Measurements from ENCODE around the gene DEK. TPM values are rescaled to one million over a fixed set of nuclear protein-coding genes. Genes with fewer than 3 reads are reported as not detected.

Gene DEK, protein sequence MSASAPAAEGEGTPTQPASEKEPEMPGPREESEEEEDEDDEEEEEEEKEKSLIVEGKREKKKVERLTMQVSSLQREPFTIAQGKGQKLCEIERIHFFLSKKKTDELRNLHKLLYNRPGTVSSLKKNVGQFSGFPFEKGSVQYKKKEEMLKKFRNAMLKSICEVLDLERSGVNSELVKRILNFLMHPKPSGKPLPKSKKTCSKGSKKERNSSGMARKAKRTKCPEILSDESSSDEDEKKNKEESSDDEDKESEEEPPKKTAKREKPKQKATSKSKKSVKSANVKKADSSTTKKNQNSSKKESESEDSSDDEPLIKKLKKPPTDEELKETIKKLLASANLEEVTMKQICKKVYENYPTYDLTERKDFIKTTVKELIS
- total RNA-seq (2016; rRNA removed; fragmentation: Illumina TruSeq; extraction: Trizol), result 276 and 337 TPM in 2 replicates
- 68.9 and 76.9 TPM in 2 replicates for total RNA-seq (2016; cell fraction: cytosol; rRNA removed; fragmentation: Illumina TruSeq; extraction: Trizol; ENCODE audit: low read depth)
- total RNA-seq (2016; cell fraction: insoluble cytoplasmic fraction; rRNA removed; fragmentation: Illumina TruSeq; extraction: Trizol), result 276 and 351 TPM in 2 replicates
- 124 and 136 TPM in 2 replicates for total RNA-seq (2016; cell fraction: membrane; rRNA removed; fragmentation: Illumina TruSeq; extraction: Trizol)
- 126 and 142 TPM in 2 replicates for total RNA-seq (2016; cell fraction: nucleus; rRNA removed; fragmentation: Illumina TruSeq; extraction: Trizol)
- 31.1 and 53.2 TPM in 2 replicates for polyA plus RNA-seq (2011; rRNA removed)
- polyA plus RNA-seq (2011; cell fraction: cytosol; rRNA removed), result 20.2 and 27.2 TPM in 2 replicates
- 13.2 and 13.8 TPM in 2 replicates for polyA plus RNA-seq (2011; cell fraction: nucleus; rRNA removed)
- polyA plus RNA-seq (2012), result 72.9 and 102 TPM in 2 replicates
- 25.0 and 25.1 TPM in 2 replicates for polyA plus RNA-seq (2016; cell fraction: cytosol; fragmentation: Illumina TruSeq; extraction: Trizol; ENCODE audit: low read depth)
- 324 and 341 TPM in 2 replicates for polyA plus RNA-seq (2016; cell fraction: insoluble cytoplasmic fraction; fragmentation: Illumina TruSeq; extraction: Trizol; ENCODE audit: low read depth)
- polyA plus RNA-seq (2016; cell fraction: membrane; fragmentation: Illumina TruSeq; extraction: Trizol; ENCODE audit: low read depth), result 76.9 and 85.9 TPM in 2 replicates
- 161 and 166 TPM in 2 replicates for polyA plus RNA-seq (2016; cell fraction: nucleus; fragmentation: Illumina TruSeq; extraction: Trizol; ENCODE audit: insufficient read depth, low read depth)
- 11.9 and 13.7 TPM in 2 replicates for polyA minus RNA-seq (2011; rRNA and poly(A)+ RNA removed; ENCODE audit: low replicate concordance)
- polyA minus RNA-seq (2011; cell fraction: cytosol; rRNA and poly(A)+ RNA removed), result 47.9 and 59.4 TPM in 2 replicates
- 43.8 and 51.2 TPM in 2 replicates for polyA minus RNA-seq (2011; cell fraction: nucleus; rRNA and poly(A)+ RNA removed)
- percentile 97 among the genes with signal in this experiment for Bru-seq, nascent RNA
- percentile 95 among the genes with signal in this experiment for BruChase-seq, experiment 1, labeled RNA remaining after a 6-hour chase
- percentile 93 among the genes with signal in this experiment for BruChase-seq, experiment 2, labeled RNA remaining after a 2-hour chase
- long read RNA-seq, experiment 1, transcript DEK-202 (11 exons, 3,427 nt), result major isoform, 76 of 262 reads
- long read RNA-seq, experiment 1, partial matches to known transcripts, result 165 of 262 reads
- long read RNA-seq, experiment 1, other reads (novel, unspliced or antisense), result 17 of 262 reads
- long read RNA-seq, experiment 2, transcript DEK-202 (11 exons, 3,427 nt), result major isoform, 18 of 219 reads
- long read RNA-seq, experiment 2, partial matches to known transcripts, result 12 of 219 reads
- long read RNA-seq, experiment 2, other reads (novel, unspliced or antisense), result 189 of 219 reads

DNA sequence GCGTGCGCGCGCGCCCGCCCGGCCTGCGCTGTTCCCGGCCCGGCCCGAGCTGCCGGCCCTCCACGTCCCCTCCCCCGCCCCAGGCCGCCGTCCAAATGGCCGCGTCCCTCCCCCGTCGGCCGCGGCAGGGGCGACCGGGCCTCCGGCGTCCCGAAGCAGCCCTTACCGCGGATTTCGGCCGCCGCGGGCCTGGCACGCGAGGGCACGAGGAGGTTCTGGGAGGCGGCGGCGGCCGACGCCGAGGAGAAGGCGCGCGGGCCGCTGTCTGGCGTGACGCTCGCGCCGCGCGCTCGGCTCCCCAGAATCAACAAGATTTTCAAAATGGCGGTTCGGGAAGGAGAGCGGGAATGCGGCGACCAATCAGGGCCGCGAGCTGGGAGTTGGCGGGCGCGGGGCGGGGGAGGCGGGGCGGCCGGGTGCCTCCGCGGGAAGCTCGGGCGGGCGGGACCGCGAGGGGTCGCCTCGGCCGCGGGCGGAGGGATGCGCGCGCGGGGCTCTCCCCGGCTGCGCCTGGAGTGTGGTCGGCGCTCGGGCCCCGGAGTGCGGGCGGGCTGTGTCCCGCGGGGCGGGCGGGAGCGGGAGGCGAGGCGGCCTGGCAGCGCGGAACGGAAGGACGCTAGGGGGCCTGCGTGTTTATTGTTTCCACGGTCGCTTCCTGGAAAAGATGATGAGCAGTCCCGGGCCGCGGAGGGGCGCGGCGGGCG, at the start of gene DEK:
Gene DEK (minus strand): TSS at position 312 of the 704 bp plus-strand sequence. CDS start 543 bp downstream, outside the sequence.
- H3K79me2 ChIP-seq (ENCODE audit: insufficient read depth, low read length), result peaks cover 47% of the 10 kb centered on the region
- peak within 1 kb of the TSS; percentile 97 for H2AFZ ChIP-seq (ENCODE audit: low read length)
- H3K9me3 ChIP-seq (ENCODE audit: low read length), result no peaks in the 10 kb centered on the region
- POLR2A ChIA-PET, result interaction anchor here (0.6 to 1.6 kb wide), 7 partner anchors 9 to 238 kb away, joined by 3 to 7 read pairs (median 3); partner anchors contain the start of gene RNF144B
- H3K4me3 ChIP-seq (replicated peaks in 1 of 3; ENCODE audit: insufficient read depth in 1 of 3, low read depth in 2 of 3, low read length in 3 of 3), result peak within 1 kb of the TSS; percentile 80 to 95 (median 90)
- peaks cover 28% of the 10 kb centered on the region for H4K20me1 ChIP-seq (ENCODE audit: insufficient read depth, low read length)
- no peaks in the 10 kb centered on the region; a peak in 1 of 5 replicates for H3K27me3 ChIP-seq (ENCODE audit: control insufficient read depth in 1 of 2, insufficient read depth in 2 of 2, low read length in 2 of 2)
- WGBS (ENCODE audit: low lambda C conversion rate), result 0% methylated on average over 44 of the region's 113 CpGs
- peak within 1 kb of the TSS; percentile 91 for H3K4me2 ChIP-seq (ENCODE audit: low read depth, low read length)
- CTCF ChIA-PET (ENCODE audit: low intra/inter-chr PET ratio, low total read pairs), result no interaction called here
- DNase-seq (ENCODE audit: low spot score), result peak; percentile 84
- no peak for FAIRE-seq
- peak within 1 kb of the TSS; percentile 92 for H3K27ac ChIP-seq (ENCODE audit: extremely low read length, insufficient read depth, low read length)
- H3K36me3 ChIP-seq (replicated peaks in 1 of 2; ENCODE audit: control insufficient read depth in 1 of 2, insufficient read depth in 2 of 2, low read length in 2 of 2), result no peaks in the 10 kb centered on the region; a peak in 2 of 5 replicates
- intact Hi-C loops (cut with micrococcal nuclease; ENCODE audit: unreplicated experiment), result loop anchor here (2.0 kb wide), 4 partner anchors 38 to 240 kb away; partner anchors contain the start of genes KDM1B, RNF144B and TPMT
- H3K4me1 ChIP-seq (ENCODE audit: insufficient read depth, low read length), result peaks cover 84% of the 10 kb centered on the region
- no TSS peak for BruUV-seq (replicated peaks)
- ATAC-seq, result peak; percentile 88
- in situ Hi-C loops (cut with HindIII; ENCODE audit: extremely low pct_ligation_motif_present, low pct_unique_long_range_greater_than_20kb), result loop anchor here (25.0 kb wide), 1 partner anchor 1573 kb away; the partner anchor contains the start of gene ID4
- peak within 1 kb of the TSS; percentile 84 for H3K9ac ChIP-seq (ENCODE audit: insufficient read depth, low read depth, low read length)
- TF ChIP-seq PAXIP1 (CRISPR knock-in tag; conservative IDR thresholded peaks at IDR 0.05) (peak; percentile 6; the same call in 1 of the 2 replicates), ZNF441 (CRISPR knock-in tag; IDR thresholded peaks at IDR 0.05; ENCODE audit: borderline replicate concordance) (no peak), ZNF205 (CRISPR knock-in tag; IDR thresholded peaks at IDR 0.05) (peak; percentile 62; the same call in 1 of the 2 replicates), CCAR2 (optimal IDR thresholded peaks at IDR 0.05; ENCODE audit: low read depth, low read length) (peak; percentile 42), SATB2 (CRISPR knock-in tag; IDR thresholded peaks at IDR 0.05) (no peak), NR2F2 (IDR thresholded peaks at IDR 0.05; ENCODE audit: borderline replicate concordance, low read depth) (no peak), GLMP (CRISPR knock-in tag; IDR thresholded peaks at IDR 0.05; ENCODE audit: borderline replicate concordance) (no peak), SNAPC5 (CRISPR knock-in tag; IDR thresholded peaks at IDR 0.05; ENCODE audit: borderline replicate concordance) (peak; percentile 91; the same call in 1 of the 2 replicates), ZC3H4 (CRISPR knock-in tag; IDR thresholded peaks at IDR 0.05; ENCODE audit: borderline replicate concordance) (no peak), BRD4 (CRISPR knock-in tag; IDR thresholded peaks at IDR 0.05) (no peak)
